ELF-1 (cell line): ENCODE measurements around the gene MTFR2.

Experiments used
- DNase-seq: peaks from one replicate; pipeline ENCODE4 v3.0.0-alpha.2; 2016; ENCODE audit warnings: low read depth, low spot score

MTFR2 gene

DNA sequence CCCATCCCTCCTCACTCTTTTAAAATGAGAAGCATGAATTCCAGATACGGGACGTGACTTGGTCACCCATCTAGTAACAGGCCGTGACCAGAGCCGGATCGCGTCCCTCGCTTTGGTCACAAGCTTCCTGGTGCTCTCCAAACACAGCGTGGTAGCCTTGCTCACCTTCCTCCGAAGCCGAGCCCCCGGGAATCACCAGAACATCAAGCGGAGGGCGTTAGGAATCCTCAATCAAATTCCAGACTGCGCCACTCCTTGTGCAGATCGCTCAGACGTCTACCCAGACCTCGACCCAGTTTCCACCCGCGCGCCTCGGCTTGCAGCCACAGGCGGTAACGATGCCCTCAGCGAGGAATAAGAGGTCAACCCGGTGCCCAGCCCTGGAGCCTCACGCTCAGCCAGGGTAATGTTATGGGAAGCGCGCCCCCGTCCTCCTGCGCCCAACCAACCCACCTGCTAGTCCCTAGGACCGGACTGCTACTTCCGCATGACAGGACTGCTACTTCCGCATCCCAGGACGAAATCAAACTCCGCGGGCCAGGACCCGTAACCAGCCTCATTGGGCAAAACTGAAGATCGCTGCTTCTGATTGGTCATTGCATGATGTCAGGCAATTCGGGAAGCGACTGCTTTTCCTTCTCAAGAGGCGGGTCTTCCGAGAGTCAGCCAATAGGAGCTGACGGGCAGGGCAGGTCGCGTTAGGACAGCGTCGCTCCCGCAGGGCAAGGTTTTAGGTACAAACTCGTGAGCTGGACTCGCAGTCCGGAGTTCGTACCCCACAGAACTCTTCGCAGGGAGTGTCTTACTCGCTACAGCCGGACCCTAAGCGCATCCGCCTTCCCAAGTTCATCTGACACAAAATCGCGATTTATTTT is at the start of gene MTFR2:
Gene MTFR2 (minus strand): TSS at position 501 of the 875 bp plus-strand sequence. CDS start 1,212 bp downstream, outside the sequence.
- DNase-seq = peak; percentile 99

DNA sequence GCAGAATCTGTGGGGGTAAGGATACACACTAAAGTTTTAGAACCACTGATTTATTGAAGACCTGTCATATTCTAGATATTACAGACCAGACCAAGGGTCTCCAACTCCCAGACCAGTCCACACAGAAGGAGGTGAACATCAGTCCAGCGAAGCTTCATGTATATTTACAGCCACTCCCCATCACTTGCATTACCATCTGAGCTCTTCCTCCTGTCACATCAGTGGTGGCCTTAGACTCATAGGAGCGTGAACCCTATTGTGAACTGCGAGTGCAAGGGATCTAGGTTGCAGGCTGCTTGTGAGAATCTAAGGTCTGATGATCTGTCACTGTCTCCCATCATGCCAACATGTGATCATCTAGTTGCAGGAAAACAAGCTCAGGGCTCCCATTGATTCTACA is 44.5 kb upstream of the MTFR2 start:
- DNase-seq = no peak

GRCh38 chr6:136290410-136291010 is 40.4 kb upstream of the MTFR2 start:
- no peak for DNase-seq

DNA sequence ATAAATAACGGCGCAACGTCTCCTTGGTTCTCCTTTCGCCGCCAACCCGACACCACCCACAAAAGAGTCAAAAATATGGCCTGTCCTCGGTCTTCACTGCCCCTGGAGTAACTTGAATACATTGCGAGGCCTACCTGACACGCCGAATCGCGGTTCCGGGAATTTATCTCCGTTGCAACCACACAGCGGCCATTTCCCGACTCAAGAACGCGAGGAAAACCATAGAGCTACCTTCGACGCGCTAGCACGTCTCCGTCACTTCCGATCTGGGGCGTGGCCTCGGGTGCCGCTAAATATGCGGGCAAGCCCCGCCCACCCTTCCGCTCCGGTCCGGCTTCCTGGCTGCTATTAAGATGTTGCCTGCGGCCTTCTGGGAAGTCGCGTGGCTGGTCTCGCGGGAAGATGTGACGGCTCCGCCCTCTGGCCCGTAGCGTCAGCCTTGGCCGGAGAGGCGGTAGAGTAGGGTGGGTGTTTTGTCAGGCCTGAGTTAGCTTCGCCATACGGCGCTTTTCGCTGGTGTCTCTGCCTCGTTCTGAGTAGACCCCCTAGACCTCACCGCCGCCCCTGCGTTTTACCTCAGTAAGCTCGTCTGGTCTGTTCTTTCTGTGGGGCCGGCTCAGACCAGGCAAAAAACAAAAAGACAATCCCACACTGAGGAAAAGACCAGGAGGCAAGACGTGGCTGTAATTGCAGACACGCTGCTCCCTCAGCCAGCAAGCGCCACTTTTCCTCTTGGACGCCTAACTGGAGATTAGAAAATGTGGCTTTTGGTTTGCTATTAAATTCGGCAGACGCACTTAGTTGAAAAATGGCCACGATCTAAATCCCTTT is 39.7 kb upstream of the MTFR2 start, which contains the start of gene BCLAF1:
Gene BCLAF1 (minus strand): TSS at position 268 of the 831 bp plus-strand sequence. CDS start 9,980 bp downstream, outside the sequence.
- DNase-seq = peak; percentile 99

DNA sequence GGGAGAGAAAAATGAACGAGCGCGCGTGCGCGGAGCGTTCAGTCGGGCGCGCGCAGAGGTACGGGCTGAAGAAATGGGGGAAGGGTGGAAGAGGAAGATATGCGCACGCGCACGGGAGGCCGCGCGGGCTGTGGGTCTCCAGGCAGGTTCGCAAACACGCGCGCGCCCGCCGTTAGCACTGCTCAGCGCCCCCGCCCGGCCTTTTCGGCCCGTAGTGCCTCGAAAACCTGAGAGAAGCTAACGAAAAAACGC is 39.1 kb upstream of the MTFR2 start:
- DNase-seq = peak; percentile 96

DNA sequence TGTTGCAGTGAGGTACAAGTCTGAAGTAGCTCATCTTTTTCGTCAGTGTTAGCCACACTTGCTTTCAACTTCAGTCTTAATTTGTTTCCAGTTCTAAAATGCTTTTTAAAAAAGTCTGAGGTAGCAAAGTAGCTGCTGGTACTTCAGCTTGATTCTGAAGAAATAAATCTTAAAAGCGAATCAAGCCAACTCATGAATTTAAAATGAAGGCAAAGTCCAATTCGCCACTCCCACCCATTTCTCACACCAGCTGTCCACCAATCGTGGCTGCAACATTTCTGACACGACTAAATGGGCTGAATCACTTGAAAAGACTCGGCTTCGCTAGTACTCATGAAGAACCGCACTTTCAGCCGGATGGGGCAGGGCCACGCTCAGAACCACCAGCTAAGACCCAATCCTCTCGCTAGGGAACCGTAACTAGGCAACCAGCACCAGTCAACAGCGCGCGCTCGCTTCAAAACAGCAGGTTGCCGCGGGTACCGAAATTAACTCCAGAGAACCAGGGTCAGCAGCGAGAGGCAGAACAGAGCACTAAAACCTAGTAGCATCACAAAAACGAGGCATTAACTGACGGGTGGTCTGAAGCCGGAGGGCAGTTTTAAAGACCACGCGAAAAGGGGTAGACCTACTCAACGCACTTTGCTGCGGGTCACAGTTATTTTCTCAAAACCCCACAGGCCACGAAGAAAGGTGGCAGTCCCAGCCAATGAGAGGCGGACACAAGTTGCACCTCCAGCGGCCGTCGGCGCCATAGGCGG is 38.6 kb upstream of the MTFR2 start:
- DNase-seq = peak; percentile 86

DNA sequence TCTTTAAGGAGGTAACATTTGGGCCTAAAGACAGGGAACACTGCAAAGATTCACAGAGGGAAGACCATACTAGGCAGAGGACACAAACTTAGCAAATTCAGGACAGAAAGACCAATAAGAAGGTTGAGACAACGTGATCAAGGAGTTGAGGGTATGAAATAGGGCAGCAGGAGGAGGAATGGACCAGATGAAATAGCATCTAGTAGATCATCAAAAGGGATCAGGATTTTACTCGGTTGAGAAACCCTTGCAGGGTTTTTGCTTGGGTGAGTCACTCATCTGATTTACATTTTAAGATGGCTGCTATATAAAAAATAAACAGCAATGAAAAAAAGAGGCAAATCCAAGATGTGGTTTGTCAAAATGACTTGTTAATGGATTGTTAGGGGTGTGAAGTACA is 34.8 kb upstream of the MTFR2 start:
- no peak for DNase-seq

GRCh38 chr6:136282906-136283305 is 32.8 kb upstream of the MTFR2 start:
- DNase-seq = no peak

DNA sequence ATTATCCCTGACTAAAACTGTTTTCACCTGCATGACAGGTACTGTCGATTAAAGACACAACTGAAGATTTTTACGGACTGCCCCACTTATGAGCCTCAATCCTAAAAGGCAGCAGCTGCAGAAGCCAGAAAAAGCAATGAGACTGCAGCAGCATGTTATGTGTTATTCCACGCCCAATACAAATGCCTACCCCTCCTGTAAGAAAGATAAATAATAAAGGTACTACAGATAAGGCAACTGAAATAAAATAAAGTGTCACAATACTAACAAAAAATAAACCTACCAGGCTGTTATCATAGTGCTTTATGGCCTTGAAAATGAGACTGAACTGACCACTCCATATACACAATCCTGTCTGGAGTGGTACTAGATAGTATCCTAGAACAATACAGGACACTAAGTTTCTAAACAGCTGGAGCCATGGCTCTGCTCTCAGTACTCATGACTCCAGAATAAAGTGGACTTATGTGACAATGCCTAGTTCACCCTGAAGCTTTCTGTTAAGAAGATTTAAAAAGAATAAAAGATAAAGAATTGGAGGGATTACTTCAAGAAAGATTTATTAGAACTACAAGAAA is 30.0 kb upstream of the MTFR2 start:
- DNase-seq = no peak

DNA sequence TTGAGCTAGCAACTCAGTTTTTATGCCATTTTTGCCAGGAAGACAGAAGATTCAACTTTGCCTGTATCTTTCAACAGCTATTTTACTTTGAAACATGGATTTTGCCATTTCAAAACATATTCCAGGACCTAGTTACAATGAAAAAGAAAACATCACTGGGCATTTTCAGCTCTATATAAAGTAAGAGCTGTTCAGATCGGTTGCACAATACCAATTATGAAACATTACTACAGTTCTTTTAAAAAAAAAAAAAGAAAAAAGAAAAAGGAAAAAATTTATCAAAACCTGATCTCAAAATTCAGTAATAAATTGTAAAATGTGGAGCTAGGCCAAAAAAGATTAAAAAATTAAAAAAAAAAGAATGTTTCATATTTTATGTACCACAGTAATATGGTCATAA is 24.0 kb upstream of the MTFR2 start:
- no peak for DNase-seq

- no peak for DNase-seq
Observed at GRCh38 chr6:136265101-136265500, 15.0 kb upstream of the MTFR2 start.

- DNase-seq = no peak
Observed at GRCh38 chr6:136262940-136263339, 12.8 kb upstream of the MTFR2 start.

- no peak for DNase-seq
Observed at GRCh38 chr6:136254851-136255466, 4.8 kb upstream of the MTFR2 start.

GRCh38 chr6:136253734-136254133 is 3.6 kb upstream of the MTFR2 start:
- no peak for DNase-seq

DNA sequence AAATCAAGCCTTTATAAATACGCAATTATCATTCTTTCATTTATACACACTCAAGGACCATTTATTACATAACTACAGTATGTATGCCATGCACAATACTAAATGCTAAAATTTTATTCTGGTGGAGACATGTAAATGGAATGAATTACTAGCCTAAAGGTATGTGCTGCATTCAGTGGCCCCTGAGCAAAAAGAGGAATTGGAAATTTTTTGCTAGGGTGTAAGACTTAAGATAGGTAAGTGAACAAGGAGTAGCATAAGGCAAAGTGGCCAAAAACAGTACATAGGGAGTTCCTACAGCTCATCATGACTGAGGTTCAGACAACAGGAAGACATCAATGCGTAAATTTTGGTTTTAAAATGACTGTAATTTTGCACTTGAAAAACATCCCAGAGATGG is 2.3 kb upstream of the MTFR2 start:
- no peak for DNase-seq

GRCh38 chr6:136251394-136251793 is 1.3 kb upstream of the MTFR2 start:
- DNase-seq = no peak

DNA sequence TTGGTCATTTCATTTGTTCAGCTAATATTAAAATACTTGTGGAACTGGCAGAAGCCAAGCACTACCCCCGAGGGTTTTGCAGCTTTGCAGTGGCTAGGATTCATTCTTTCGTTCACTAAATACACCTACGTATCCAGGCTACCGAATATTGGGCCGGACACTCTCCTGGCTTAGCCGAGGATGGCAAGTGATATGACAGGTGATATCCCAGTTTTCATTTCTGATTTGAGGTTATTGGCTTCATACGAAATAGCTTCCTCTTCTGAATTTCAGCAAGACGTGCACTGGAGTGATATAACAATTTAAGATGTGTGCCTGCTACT is 536 bp upstream of the MTFR2 start:
- no peak for DNase-seq

DNA sequence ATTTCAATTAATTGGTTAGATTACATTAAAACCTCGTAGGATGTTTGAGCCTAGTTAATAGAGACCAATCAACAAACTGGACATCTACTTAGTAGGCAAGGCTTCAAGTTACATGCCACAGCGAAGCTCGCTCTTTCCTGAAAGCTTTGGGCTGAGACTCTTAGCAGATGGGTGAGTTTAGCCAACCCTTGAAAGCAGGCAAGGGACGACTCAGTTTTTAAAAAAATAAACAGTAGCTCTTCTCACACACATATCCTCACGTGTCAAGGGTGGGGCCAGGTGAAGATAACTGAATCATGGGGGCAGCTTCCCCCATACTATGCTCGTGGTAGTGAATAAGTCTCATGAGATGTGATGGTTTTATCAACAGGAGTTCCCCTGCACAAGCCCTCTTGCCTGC is 775 bp downstream of the MTFR2 start:
- no peak for DNase-seq

DNA sequence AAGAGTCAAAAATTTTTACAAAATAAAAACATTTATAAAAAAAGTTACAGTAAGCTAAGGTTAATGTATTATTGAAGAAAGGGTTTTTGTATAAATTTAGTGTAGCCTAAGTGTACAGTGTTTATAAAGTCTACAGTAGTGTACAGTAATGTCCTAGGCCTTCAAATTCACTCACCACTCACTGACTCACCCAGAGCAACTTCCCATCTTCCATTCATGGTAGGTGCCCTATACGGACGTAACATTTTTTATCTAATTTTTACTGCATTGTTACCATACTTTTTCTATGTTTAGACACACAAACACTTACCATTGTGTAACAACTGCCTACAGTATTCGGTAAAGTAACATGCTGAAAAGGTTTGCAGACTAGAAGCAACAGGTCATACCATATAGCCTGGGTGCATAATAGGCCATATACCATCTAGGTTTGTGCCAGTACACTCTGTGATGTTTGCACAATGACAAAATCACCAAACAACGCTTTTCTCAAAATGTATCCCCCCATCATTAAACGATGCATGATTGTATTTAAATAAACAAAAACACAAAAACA is 6.0 kb downstream of the MTFR2 start:
- DNase-seq = no peak

DNA sequence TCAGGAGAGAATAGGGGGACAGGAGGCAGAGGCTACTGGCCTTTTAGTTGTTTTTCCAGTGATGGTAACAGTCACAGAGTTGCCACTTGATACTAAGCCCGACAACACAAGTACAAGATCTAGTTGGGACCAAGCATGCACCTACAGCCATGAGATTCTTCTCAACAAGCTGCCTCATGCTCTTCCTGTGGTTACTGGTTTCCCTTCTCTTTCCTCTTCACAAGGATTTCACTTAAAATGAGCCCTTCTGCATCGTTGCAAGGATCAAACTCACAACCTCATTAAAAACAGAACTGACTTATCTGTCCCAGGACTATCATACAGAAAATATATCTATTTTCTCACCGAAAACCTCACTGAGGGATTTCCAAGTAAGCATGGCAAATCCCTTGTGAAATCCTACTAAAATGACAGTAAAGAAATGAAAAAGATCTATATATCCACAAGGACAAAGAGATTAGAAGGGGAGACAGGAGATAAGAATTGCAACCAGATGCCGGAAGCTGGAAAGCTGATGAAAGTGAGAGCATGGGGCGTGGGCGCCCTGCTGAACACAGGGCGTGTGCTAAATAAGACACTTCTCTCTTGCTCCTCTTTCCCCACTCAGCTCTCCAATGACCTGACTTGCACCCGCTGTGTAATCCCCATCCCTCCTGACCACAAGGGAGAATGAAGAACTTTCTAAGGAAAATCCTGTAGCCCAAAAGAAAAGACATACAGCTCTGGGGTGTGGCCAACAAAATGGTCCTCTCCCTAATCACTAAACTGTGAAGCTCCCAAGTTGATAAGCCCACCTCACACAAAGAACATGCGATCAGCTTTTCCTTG is 13.4 kb downstream of the MTFR2 start:
- no peak for DNase-seq
